HEK293T (cell line): ENCODE measurements around the gene NPFFR1.

Experiments used
- CTBP1 ChIP-seq: fragments of 450-650 bp; IDR thresholded peaks from 2 replicates; pipeline ENCODE4 v1.6.1; 2016; ENCODE audit warnings: borderline replicate concordance
- SP1 ChIP-seq: fragments of 450-650 bp; IDR thresholded peaks from 2 replicates; pipeline ENCODE4 v1.6.1; 2017

GRCh38 chr10:70289739-70290138 lies 5.9 kb upstream of the NPFFR1 start:
- TF ChIP-seq CTBP1 (no peak), SP1 (no peak)
